Measurements from ENCODE around the gene COQ2.

The COQ2 gene

DNA sequence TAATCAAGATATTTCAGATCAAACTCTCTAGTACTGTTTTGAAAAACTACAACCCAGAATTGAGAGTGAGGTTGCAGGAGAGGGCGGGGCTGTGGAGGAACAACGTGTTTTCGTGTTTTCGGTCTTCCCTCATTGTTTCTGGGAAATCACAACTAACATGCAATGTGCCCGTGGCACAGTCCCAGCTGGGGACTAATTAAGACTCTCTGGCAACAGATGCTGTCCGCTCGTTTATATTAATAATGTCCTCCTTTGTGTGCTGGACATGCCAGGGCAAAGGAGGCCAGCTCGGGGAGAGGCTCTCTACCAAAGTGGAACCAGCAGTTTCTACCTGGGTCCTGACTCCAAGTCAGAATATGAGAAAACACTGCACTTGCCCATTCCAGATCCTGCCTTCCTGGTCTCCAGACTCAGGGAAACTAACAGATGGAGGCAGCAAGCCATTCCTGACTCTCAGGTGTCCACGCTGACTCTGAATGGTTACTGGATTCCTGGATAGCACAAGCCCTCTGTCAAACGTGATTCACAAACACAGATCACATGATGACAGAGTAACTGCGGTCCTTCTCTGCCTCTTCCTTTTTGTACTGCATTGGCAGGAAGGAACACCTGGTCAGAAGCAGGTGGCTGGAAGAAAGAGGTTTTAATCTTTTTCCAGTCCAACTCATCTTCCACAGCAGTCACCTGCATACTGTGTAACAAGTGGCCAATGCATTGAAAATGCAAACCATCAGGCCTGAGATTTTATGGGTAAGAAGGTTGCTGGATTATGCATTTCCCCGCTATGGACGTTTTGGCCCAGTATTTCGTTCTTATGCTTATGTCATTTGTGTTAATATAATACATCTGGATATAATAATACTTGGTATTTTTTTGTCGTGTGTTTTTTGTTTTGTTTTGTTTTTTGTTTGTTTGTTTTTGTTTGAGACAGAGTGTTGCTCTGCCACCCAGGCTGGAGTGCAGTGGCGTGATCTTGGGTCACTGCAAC lies 65.0 kb downstream of the COQ2 start:
- in situ Hi-C loops (cut with HindIII; ENCODE audit: low sequenced_read_pairs), result no loop called here

DNA sequence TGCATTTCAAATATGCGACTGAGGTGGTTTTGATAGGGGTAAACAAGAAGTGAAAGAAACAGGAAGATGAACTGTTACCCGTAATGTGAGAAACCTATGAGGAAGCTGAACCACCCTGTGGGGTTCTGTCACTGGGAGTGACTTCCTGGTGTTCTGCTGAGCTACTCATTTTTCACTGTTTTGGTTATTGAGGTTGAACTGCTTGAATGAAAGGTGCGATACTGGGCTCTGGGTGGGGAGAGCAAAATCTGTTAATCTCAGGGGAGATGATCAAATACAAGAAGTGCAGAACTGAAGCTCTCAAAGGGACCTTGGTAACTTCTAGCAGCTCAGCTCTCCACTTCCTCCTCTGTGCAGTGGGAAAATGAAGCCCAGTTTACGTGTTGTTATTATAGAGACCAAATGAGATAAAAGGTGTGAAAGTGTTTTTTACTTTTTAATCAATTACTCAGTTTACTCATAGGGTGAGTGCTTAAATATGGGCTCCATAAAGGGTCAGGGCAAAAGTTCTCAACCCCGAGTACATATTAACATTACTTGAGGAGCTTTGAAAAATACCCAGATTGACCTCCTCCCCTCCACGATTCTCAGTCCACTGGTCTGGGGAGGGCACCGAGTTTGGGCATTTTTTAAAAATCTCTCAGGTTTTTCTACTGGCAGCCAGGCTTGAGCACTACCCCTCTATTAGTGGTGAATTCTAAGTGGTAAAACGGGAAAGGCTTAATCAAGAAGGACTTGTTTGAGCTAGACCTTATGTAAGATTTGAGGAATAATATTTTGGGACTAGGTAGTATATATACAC lies 66.7 kb downstream of the COQ2 start:
- in situ Hi-C loops (cut with HindIII; ENCODE audit: low sequenced_read_pairs), result no loop called here

DNA sequence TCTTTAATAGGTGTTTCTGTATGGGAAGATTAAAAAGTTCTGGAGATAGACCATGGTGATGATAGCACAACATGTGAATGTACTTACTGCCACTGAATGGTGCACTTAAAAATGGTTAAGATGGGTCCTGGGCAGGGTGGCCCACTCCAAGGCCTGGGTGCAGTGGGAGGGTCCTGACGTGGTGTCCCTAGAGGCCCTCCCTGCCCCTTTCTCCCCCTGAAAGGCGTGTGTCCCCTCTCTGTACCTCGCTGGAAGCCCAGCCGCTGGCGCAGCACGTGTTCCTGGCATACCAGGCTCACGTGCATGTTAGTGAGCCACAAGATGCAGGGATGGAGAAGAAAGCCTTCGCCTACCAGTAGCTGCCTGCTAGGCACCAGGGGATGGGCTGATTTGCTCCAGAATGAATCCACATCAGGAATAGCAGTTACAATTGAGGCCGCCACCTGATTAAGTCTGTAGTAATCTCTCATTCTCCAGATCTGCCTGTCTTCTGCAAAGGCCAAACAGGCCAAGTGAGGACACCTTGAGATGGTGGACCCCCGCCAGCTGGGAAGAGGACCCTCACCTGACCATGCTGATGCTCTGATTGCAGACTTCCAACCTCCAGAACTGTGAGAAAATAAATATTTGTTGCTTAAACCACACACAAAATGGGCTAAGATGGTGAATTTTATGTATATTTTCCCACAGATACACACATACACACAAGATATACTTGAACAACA lies 67.5 kb downstream of the COQ2 start:
- in situ Hi-C loops (cut with HindIII; ENCODE audit: low sequenced_read_pairs), result no loop called here

DNA sequence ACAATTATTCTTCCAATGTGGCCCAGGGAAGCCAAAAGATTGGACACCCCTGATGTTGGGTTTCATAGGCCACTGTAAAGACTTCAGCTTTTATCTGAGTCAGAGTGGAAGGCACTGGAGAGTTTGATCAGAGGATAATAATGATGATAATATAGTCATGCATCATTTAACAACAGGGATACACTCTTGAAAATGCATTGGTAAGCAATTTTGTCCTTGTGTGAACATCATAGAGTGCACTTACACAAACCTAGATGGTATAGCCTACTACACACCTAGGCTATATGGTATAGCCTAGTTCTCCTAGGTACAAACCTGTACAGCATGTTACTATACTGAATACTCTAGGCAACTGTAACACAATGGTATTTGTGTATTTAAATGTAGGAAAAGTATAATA lies 70.5 kb downstream of the COQ2 start:
- in situ Hi-C loops (cut with HindIII; ENCODE audit: low sequenced_read_pairs), result loop anchor here (5.0 kb wide), 1 partner anchor 78 kb away; no protein-coding TSS in a partner anchor

Data from endothelial cell of hepatic sinusoid (primary cell).